Measurements from ENCODE around the gene HYAL1. TPM values are rescaled to one million over a fixed set of nuclear protein-coding genes. Genes with fewer than 3 reads are reported as not detected.

Gene HYAL1
- total and polyA plus RNA-seq, 8 donors: 3.1 to 11.7 (median 6.4) TPM

GRCh38 chr3:50340147-50340447 lies 36.7 kb upstream of the HYAL1 start:
- Histone ChIP-seq H3K27me3 (no peaks in the 10 kb centered on the region), H3K27ac (peak overlapping the region in 3 of 4 donors; percentile 16 to 60 (median 55)), H3K4me1 (peaks cover 0 to 21% (median 12%) of the 10 kb centered on the region in 3 donors), H3K36me3 (no peaks in the 10 kb centered on the region), H3K4me3 (peak overlapping the region in 2 of 4 donors; percentile 23 to 72), H3K9me3 (no peaks in the 10 kb centered on the region)
- no peak for FAIRE-seq
- 72 to 75% methylated on average over 9 of the region's 9 CpGs for WGBS, 2 donors
- intact Hi-C loops (cut with DNase I): loop anchor here in 1 of 3 donors (10.0 kb wide), 1 partner anchor 215 kb away; no protein-coding TSS in a partner anchor
- no peak for TF ChIP-seq CTCF (IDR thresholded peaks at IDR 0.05)
- no peak for DNase-seq
- no peak for ATAC-seq

GRCh38 chr3:50339485-50340146 lies 36.2 kb upstream of the HYAL1 start:
- peak overlapping the region in 3 of 4 donors; percentile 90 to 97 (median 95) for H3K27ac ChIP-seq
- peak in 1 of 6 donors; percentile 49 for DNase-seq
- WGBS, 2 donors: 87 to 92% methylated on average over 13 to 14 of the region's 14 CpGs
- no peaks in the 10 kb centered on the region for H3K27me3 ChIP-seq
- no peak for FAIRE-seq
- intact Hi-C loops (cut with DNase I): loop anchor here in 1 of 3 donors (10.0 kb wide), 1 partner anchor 215 kb away; no protein-coding TSS in a partner anchor
- peak overlapping the region in 1 of 4 donors; percentile 72 for H3K4me3 ChIP-seq
- peaks cover 4 to 26% (median 17%) of the 10 kb centered on the region in 3 donors for H3K4me1 ChIP-seq
- no peaks in the 10 kb centered on the region for H3K36me3 ChIP-seq
- H3K9me3 ChIP-seq: no peaks in the 10 kb centered on the region
- no peak for TF ChIP-seq CTCF (IDR thresholded peaks at IDR 0.05)
- ATAC-seq: no peak

- Histone ChIP-seq H3K9me3 (no peaks in the 10 kb centered on the region), H3K4me1 (peaks cover 10 to 32% (median 24%) of the 10 kb centered on the region in 3 donors), H3K27ac (peak overlapping the region in 3 of 4 donors; percentile 90 to 97 (median 95)), H3K36me3 (no peaks in the 10 kb centered on the region), H3K4me3 (peak overlapping the region in 1 of 4 donors; percentile 72), H3K27me3 (no peaks in the 10 kb centered on the region)
- DNase-seq (no peak), ATAC-seq (no peak), FAIRE-seq (no peak)
- 78 to 83% methylated on average over 5 of the region's 5 CpGs for WGBS, 2 donors
- intact Hi-C loops (cut with DNase I): no loop called here
- no peak for TF ChIP-seq CTCF (IDR thresholded peaks at IDR 0.05)
These were observed 35.6 kb upstream of the HYAL1 start for GRCh38 chr3:50338965-50339364.

GRCh38 chr3:50337175-50337861 lies 33.9 kb upstream of the HYAL1 start:
- no peaks in the 10 kb centered on the region for H3K9me3 ChIP-seq

More at GRCh38 chr3:50337175-50337861, 33.9 kb upstream of the HYAL1 start:
- Histone ChIP-seq H3K27ac (peak overlapping the region; percentile 90 to 97 (median 96)), H3K27me3 (no peaks in the 10 kb centered on the region), H3K4me3 (peak overlapping the region; percentile 39 to 98 (median 84)), H3K36me3 (peaks cover 0 to 2% (median 0%) of the 10 kb centered on the region in 3 donors), H3K4me1 (peaks cover 10 to 42% (median 28%) of the 10 kb centered on the region in 3 donors)
- FAIRE-seq: peak; percentile 39
- ATAC-seq: peak; percentile 87 to 92 (median 89)
- intact Hi-C loops (cut with DNase I): no loop called here
- DNase-seq: peak; percentile 97 to 100 (median 100)
- WGBS, 2 donors: 1% methylated on average over 71 to 79 of the region's 79 CpGs
- TF ChIP-seq CTCF (IDR thresholded peaks at IDR 0.05): no peak

Data from pancreas (tissue), 10 donors.